GM21367 (cell line): ENCODE results near the gene DGKI.

Experiments used
- ATAC-seq: cut with Tn5 transposase; IDR thresholded peaks from one replicate; pipeline ENCODE4 v1.9.1; 2021; ENCODE audit not compliant: unreplicated experiment

The DGKI gene

DNA sequence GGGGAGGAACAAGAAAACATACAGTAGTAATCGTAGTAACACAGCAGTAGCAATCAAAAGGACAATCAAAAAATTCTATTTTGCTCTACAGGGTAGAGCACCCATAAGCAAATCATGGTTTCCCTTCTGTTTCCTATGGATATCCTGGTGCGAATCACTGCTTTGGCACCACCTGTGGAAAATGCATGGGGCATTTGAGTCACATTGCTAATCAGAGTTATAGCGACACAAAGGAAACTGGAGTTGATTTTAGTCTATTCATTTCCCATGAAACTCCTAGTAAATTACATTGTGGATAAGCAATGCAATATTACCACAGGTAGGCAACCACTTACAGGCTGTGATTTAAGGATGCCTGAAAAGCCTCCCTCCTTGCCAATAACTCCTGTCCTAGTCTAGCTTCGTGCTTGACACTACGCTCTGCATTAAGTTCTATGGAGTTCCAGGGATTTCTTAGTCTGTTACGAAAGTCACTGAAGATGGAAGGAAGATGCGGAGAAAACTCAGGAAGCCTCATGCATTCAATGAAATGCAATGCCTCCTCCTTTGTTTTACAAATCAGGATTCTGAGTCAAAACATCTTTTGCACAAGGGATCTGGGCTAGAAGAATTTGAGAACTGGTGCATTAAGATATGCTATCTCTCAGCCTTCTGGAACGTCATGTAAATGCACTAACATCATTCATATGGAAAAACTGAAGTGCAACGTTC, 188.4 kb downstream of the DGKI start:
- no peak for ATAC-seq

DNA sequence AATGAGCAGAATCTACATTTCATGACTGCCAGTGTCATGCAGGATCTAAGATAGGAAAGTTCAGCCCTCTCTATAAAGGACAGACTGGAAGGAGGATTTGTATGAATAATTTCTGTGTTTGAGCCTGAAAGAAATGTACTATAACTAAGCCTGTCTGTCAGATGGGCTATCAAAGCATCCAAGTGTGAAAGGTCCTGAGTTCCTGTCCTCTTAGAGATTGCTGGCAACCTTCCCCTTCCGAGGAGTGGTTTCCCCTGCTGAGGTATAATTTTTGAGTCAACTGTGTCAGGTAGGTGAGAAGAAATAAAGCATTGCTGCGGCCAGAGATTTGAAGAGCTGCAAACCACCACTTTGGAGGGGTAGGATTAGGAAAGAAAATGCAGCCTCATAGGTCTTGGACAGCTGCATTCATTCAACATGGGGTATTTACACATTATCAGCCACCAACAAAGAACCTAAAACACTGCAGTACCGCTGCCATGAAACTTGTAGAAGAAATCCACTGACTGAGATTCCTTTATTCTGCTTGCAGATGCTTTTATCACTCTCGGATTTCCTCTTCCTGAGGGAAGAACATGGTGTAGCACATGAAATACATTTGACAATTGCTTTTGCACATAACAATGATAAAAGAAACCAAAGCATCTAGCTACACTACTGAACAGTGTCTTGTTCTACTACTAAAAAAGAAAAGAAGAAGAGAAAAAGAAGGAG, 189.1 kb downstream of the DGKI start:
- ATAC-seq, result no peak

DNA sequence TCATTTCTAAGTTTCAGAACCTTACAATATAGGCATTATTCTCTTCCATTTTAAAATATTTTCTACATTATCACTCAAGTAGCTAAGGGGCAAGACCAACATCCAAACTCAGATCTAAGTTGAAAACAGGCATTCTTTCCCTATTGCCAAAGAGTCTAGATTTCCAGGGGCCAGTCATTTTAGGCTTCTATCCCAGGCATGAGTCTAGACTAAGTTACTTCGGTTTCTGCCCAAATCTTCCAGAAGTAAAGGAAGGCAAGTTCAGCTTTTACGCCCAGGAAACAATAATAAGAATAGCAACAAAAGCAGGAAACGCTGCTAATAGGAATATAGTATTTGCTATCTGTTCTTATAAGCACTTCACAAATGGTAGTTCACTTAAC, 189.9 kb downstream of the DGKI start:
- ATAC-seq, result no peak

DNA sequence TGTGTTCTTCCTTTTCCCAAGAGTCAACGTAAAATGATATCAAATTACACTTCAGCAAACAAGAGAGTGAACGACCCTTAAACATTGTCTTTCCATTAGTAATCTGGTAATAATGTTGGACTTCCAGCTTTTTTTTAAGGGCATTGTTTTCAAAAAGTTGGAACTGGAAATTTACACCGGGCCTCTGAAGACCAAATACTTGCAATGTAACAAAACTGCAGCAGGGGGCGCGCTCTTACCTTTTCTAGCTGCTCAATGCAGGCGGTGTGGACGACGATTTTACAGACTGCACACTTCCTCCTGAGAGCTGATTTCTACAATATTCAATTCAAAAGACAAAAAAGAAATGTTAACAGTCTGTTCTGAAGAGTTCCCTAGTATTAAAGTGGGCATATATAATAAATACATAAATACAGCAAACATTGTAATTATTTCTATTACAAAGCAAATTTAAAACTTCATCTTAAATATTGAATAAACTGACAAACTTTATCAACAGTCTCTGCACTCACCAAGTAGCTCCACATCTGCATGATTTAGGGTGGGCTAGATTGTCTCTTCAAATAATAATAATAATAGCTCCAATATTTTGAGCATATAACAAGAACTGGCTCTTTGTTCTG, 190.4 kb downstream of the DGKI start:
- no peak for ATAC-seq

DNA sequence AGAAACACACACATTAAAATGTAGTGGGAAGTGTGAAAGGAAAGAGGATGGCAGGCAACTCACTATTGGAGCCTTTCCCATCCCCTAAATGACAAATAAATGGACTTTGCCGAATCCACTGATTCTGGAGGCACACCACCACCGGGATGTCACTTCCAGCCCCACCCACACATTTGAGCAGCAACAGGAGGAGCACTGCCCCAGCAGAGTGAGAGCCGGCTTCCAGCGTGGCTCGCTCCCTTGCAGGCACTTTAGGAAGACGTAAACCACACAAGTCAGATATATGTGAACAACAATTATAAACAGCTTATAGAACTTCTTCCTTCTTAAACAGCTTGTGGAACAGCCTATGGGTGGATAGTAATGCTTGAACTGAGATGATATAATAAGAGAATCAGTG, 191.0 kb downstream of the DGKI start:
- ATAC-seq, result no peak

DNA sequence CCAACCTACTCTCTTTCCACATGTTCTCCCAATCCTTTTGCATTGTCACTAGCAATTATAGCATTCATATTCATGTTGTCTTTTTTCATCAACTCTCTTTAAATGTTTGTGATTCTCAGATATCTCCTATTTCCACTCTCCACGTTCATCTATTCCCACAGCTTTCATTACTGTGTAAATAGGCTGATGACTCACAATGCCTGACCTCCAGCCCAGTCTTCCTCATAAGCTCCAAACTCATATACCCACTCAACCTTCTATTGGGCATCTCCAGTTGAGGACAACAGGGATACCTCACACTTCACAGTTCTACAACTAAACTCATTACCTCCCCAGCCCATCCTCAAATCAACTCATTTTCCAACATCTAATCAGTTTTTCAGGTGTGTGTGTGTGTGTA, 194.1 kb downstream of the DGKI start:
- ATAC-seq, result no peak

DNA sequence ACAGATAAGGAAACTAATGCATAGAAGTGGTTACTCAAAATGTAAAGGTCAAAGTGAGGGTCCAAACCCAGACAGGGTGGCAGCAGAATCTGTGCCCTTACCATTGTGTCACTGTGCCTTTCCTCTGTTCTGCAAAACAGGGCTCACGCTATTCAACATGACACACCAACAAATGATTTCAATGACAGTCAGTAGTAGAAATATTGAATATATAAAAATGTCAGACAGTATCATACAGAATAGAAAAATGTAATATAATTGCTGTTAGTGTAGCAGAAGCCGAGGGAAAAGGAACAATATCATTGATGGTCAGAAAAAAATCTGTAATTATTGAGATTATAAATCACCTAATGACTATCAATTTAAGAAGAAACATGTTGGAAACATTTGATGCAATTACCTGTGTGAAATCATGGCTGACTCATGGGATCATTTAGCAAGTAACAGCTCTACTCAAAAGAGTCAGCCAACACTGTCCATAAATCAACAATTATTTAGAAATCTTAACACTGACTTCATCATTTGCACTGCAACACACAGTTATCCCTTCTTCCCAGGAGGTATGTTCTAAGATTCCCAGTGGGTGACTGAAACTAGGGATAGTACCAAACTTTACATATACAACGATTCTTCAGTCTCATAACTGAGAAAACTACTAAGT, 198.7 kb downstream of the DGKI start:
- no peak for ATAC-seq

DNA sequence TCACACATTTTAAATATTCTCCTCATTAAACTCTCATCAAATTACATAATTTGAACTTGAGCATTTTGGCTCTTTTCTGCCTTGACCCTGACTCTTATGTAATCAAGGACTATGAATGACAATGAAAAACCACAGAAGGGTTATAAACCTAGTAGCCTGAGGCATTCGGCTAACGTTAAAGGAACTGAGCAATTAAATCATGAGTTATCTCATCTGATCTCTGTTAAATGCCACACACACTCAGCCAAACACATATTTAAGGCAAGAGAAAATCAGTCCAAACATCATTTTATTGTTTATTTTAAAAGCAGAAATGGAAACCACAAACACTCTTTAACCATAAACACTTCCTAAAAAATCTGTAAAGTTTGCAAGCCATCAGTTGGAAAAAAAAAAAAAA, 204.3 kb downstream of the DGKI start:
- no peak for ATAC-seq

DNA sequence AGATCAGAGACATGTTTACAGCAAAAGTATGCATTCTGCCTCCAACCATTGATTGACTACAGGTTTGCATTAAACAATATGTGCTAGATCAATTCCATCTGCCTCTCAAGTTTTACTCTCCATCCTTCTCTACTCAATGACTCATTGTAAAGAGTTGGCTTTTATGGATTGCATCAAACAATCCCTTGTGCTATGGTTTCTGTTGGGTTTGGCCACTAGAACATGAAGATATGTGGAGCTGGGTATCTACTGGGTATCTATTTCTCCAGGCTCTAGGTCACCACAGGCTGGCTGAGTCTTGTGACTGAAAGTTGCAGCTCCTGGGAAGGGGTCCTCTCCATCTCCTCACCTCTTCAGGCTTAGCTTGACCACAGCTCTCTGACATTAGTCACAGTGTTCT, 204.7 kb downstream of the DGKI start:
- no peak for ATAC-seq

DNA sequence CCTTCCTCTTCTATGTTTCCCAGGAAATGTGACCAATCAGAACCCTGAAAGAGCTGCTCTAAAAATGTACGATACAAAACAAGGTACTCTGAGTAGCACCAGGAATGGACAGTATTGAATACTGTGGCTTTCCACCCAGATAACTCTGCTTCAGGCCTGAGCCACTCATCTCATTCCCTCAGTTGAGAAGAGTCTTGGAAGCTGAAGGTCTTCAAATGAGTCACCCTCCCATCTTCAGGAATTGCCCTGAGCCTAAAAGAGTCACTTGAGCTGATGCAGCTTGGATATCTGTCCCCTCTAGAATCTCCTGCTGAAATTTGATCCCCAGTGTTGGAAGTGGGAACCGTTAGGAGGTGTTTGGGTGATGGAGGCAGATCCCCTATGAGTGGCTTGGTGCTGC, 210.4 kb downstream of the DGKI start:
- no peak for ATAC-seq

DNA sequence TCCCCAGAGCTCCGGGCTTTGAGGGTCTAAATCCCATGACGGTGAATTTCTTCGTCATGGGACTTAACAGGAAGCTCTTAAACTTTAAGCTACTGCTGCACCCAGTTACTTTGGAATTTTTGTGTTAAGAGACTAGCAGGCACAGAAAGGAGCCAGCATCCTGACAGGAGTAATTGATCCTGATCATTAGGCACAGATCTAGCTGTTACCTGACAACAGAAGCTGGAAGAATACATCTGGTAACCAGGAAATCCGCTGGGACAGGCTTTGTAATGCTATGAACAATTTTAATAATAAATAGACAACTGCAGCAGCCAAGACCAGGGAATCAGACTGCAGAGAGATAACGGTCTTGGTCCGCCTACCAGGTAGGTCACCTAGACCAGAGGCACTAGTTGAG, 210.9 kb downstream of the DGKI start:
- no peak for ATAC-seq

DNA sequence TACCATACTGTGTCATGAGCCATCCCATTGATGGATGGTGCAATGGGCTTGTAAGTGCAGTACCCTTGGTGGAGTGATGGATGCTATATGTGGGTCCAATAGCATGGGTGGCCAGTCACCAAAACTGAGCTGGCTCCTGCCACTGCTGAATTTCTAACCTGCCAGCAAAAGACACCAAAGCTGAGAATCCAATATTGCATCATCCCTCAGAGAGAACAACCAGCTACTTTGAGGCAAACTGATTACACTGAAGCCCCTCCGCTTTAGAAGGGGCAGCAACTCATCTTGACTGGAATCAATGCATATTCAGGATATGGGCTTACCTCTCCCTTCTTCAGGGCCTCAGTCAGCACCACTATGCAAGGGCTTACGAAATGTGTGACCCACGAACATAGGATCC, 211.6 kb downstream of the DGKI start:
- no peak for ATAC-seq

DNA sequence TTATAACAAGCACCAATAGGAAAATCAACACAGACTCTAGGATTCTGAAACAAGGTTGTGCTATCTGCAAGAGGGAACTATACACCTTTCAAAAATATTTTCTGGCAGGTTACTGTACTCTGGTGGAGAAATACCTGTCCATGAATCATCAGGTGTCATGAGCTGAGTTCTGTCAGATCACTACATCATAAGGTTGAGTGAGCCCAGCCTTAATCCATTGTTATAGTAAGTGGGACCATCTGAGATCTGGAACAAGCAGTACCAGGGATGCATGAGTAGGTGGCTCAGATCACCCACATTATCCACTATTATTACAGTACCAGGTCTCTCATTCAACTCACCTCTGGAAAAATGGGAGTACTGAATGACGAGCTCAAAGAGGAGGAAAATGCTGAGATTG, 212.4 kb downstream of the DGKI start:
- no peak for ATAC-seq

DNA sequence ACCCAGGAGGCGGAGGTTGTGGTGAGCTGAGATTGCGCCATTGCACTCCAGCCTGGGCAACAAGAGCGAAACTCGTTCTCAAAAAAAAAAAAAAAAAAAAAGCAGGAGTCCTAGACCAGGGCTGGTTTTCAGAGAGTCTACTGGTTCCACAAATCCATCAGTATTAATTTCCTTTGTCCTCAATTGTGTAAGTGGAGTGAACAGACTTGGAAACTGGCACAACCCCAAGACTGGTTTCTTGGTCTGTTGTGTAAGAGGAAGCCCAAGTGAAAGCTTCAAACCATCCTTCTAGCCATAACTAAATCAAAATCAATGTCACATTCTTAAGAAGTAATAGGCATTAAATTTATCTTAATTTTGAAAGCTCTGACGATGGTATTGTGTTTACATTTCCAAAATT, 213.6 kb downstream of the DGKI start:
- no peak for ATAC-seq

DNA sequence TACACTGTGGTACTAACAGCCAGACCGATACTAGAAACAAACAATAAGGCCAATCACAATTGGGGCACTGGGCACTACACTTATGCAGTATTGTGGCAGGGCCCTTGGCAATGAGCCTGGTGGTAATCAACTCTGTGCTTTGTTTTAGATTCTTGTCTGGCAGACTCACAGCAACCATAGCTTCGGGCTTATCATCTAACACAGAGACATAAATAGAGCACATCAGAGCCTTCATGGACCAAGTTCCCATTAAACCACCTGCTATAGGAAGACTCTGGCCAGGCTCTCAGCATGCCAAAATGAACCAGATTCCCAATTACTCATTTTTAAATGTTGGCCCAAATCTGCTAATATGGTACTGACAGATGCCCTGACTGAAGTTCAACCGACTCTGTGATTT, 218.6 kb downstream of the DGKI start:
- no peak for ATAC-seq

DNA sequence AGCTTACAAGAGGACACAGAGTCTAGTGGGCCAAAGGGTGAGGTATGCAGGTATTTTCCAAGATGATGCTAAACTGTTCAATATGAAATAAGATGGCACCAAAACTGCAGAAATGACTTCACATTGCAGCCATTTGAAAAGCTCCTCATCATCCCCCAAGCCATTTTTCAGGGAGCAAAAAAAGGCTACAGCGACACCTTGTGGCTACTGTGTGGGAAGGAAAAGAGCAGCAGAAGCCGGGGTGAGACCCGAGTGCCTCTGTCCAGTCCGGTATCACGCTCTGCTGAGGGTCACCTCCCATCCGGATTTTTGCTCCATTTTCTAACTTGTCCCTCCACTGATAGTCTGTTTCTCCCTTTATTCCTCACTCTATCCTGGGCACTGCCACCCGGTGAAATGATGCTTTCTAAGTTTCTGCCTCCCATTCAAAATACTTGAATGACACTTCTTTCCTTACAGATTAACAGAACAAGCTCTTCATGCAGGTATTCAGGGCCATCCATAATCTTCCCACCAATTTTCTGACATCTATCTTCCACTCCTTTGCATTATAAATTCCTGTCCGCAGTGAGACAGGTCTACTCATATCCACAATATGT, 220.2 kb downstream of the DGKI start:
- peak; percentile 72 for ATAC-seq

DNA sequence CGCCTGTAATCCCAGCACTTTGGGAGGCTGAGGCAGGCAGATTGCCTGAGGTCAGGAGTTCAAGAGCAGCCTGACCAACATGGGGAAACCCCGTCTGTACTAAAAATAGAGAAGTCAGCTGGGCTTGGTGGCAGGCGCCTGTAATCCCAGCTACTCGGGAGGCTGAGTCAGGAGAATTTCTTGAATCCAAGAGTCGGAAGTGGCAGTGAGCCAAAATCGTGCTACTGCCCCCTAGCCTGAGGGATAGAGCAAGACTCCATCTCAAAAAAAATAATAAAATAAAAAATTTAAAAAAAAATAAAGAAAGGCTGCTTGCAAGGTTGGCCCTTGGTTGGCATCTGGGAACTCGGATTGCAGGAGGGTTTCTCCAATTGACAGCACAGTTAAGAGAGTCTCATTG, 221.6 kb downstream of the DGKI start:
- ATAC-seq, result no peak

DNA sequence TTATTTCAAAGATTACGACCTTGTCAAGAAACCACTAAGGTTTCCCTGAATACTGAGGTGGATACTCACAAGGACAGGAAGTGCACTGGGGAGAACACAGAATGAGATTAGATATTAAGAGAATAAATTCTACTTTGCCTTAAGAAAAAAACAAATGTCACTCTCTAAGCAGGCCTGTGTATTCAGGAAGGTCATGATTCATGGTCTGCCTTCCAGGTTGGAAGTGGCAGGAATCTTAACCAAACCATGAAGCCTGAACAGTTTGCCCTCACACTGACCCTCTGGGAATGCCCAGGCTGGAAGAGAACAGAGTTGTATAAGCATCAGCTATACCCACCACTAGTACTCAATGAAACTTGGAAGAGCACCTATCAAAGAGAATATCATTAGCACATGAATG, 227.6 kb downstream of the DGKI start:
- ATAC-seq, result no peak

DNA sequence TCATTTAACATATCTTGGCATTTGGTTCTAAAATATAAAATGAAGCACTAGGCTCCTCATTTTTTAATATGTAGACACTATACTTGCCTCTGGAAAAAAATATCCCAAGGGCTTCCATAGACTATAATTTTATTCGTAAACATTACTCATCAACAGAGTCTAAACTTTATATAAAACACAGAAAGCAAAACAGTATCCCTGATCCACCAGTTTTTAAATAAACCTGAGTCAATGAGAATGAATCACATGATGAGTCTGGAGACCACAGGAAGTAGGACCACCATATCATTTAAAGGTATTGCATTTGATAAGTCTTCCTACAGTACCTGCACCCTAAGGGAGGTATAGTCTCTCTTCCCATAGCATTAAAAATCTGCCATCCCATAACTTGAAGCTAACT, 228.0 kb downstream of the DGKI start:
- ATAC-seq, result no peak

DNA sequence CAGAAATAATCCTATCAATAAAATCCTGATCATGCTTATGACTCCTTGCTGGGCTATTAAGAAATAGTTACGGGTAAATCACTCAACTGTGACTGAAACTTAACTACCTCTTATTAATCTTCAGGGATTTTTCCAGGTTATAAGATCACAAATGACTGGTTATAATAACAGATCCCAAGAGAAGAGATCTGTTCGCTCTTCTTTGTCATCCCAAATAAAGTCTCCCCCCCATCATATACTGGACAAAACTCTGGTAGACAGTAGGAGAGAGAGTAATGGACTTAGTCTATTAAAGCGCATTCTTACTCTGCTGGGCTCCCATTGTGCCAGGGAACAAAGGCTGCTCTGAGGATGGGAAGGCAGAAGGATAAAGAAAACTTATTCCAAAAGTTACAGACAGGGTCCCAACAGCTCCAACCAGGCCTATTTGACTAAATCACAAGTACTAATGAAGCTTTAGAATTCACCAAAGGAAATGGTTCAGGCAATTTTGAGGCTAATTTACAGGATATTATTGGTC, 233.7 kb downstream of the DGKI start:
- no peak for ATAC-seq

DNA sequence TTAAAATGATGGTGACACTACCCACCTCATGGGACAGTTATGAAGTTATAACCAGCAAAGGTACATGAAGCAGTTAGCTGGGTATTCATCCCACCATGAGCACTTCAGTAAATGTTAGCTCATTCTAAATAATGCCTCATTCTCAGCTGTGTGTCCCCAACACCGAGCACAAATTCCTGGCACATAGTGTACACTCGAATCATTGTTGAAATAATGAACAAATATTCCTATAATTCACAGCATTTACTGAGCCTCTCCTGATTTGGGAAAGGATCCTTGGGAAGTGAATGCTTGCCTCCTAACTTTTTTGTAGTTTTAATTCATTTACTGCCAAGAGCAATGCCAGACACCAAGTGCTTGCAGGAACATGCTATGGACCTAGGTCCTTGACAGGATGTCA, 235.2 kb downstream of the DGKI start:
- no peak for ATAC-seq
